ENCODE results near the gene FOXP1. TPM values are rescaled to one million over a fixed set of nuclear protein-coding genes. Genes with fewer than 3 reads are reported as not detected.

FOXP1 gene
- total and polyA plus RNA-seq, 2 of the 13 experiments (the other 11 are each of a cell fraction or from before 2014, with no cell fraction given): 40.4 to 59.0 TPM

DNA sequence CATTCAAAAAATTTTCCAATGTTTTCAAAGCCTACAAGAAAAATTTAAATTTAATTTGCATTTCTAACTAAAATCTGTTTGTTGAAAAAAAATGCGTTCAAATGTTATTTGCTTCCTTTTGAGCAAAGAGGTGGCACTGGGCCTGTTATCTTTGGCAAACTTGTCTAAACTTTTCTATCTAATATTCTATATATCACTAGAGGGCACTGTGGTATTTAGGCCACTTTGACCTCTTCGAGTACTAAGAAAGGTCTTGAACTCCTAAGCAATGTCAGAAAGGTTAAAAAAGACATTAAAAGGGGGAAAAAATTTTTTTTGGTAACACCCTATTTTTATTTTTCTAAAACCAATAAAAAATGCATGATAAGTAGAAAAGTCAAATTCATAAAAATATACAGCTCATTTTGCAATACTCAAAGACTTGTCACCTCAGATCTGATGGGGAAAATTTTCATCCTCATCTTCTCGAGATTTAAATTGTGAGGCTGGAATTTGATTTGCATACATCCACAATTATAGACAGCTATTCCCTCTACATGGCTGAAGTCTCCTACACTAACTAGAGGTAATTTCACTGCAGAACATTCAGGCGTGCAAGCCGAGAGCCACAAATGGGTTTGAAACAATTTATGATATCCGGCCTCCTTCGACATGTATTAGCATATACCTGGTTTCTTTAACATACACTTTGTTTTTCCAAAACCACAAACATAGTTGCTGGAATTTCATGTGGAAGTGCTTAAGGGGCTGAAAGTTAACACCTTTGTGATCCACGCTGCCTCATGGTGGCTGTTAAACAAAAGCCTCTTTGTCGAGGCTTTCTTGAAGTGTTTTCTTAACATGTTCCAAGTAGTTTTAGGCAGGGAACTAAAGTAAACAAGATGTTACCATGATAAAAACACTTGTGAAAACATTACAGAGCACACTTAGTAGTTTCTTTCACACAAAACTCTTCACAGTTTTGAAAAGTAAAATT lies 576.4 kb downstream of the FOXP1 start (continued):
- TF ChIP-seq ZNF484 (CRISPR knock-in tag; IDR thresholded peaks at IDR 0.05; ENCODE audit: borderline replicate concordance, low read depth) (no peak), RAD21 (CRISPR knock-in tag; IDR thresholded peaks at IDR 0.05) (peak; percentile 33; the same call in 1 of the 2 replicates), ZNF589 (CRISPR knock-in tag; conservative IDR thresholded peaks at IDR 0.05) (no peak), SMC3 (IDR thresholded peaks at IDR 0.05; ENCODE audit: low read length) (peak; percentile 35; the same call in 1 of the 2 replicates), KDM6A (CRISPR knock-in tag; IDR thresholded peaks at IDR 0.05; ENCODE audit: low read depth) (no peak), ZNF296 (CRISPR knock-in tag; conservative IDR thresholded peaks at IDR 0.05) (no peak), NR1H2 (CRISPR knock-in tag; IDR thresholded peaks at IDR 0.05; ENCODE audit: borderline replicate concordance, low read depth) (no peak), KDM5A (IDR thresholded peaks at IDR 0.05; ENCODE audit: borderline replicate concordance, low read length) (no peak), NR3C1 (CRISPR knock-in tag; IDR thresholded peaks at IDR 0.05) (no peak), NR2F6 (IDR thresholded peaks at IDR 0.05) (peak; percentile 54), NR2F6 (CRISPR knock-in tag; IDR thresholded peaks at IDR 0.05) (peak; percentile 45; the same call in 1 of the 2 replicates), ZNF747 (CRISPR knock-in tag; IDR thresholded peaks at IDR 0.05; ENCODE audit: borderline replicate concordance) (no peak), SUZ12 (IDR thresholded peaks at IDR 0.05; ENCODE audit: low read depth, low read length) (no peak), ZNF207 (IDR thresholded peaks at IDR 0.05; ENCODE audit: borderline replicate concordance) (no peak), STAG1 (CRISPR knock-in tag; IDR thresholded peaks at IDR 0.05) (peak; percentile 73)
- TF ChIP-seq, protein P1, sequence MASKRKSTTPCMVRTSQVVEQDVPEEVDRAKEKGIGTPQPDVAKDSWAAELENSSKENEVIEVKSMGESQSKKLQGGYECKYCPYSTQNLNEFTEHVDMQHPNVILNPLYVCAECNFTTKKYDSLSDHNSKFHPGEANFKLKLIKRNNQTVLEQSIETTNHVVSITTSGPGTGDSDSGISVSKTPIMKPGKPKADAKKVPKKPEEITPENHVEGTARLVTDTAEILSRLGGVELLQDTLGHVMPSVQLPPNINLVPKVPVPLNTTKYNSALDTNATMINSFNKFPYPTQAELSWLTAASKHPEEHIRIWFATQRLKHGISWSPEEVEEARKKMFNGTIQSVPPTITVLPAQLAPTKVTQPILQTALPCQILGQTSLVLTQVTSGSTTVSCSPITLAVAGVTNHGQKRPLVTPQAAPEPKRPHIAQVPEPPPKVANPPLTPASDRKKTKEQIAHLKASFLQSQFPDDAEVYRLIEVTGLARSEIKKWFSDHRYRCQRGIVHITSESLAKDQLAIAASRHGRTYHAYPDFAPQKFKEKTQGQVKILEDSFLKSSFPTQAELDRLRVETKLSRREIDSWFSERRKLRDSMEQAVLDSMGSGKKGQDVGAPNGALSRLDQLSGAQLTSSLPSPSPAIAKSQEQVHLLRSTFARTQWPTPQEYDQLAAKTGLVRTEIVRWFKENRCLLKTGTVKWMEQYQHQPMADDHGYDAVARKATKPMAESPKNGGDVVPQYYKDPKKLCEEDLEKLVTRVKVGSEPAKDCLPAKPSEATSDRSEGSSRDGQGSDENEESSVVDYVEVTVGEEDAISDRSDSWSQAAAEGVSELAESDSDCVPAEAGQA (IDR thresholded peaks at IDR 0.05; ENCODE audit: low read depth): no peak
- TF ChIP-seq, protein P1 (CRISPR knock-in tag; IDR thresholded peaks at IDR 0.05; ENCODE audit: borderline replicate concordance): no peak
